CD4-positive, alpha-beta T cell treated with Interferon gamma for 1 hour (primary cell): ENCODE data around the gene JARID2.

ENCODE experiments used
- DNase-seq: peaks from one replicate; pipeline ENCODE4 v3.0.0-alpha.2; 2020

Gene JARID2

GRCh38 chr6:15500901-15501825 is 255.3 kb downstream of the JARID2 start:
- no peak for DNase-seq

GRCh38 chr6:15501826-15502445 is 256.1 kb downstream of the JARID2 start:
- DNase-seq: no peak

GRCh38 chr6:15502446-15503345 is 256.8 kb downstream of the JARID2 start:
- no peak for DNase-seq

- DNase-seq: no peak
Observed at GRCh38 chr6:15503346-15503680, 257.4 kb downstream of the JARID2 start.

- no peak for DNase-seq
Observed at GRCh38 chr6:15504040-15504495, 258.2 kb downstream of the JARID2 start.

- DNase-seq: no peak
Observed at GRCh38 chr6:15504581-15505350, 258.9 kb downstream of the JARID2 start.

- DNase-seq: no peak
Observed at GRCh38 chr6:15505463-15505918, 259.6 kb downstream of the JARID2 start.

- no peak for DNase-seq
Observed at GRCh38 chr6:15506066-15506465, 260.2 kb downstream of the JARID2 start.

- DNase-seq: no peak
Observed at GRCh38 chr6:15507221-15507620, 261.4 kb downstream of the JARID2 start.

- no peak for DNase-seq
Observed at GRCh38 chr6:15507746-15508145, 261.9 kb downstream of the JARID2 start.

GRCh38 chr6:15508441-15508871 is 262.6 kb downstream of the JARID2 start:
- DNase-seq: no peak

- no peak for DNase-seq
Observed at GRCh38 chr6:15508931-15509330, 263.1 kb downstream of the JARID2 start.

- no peak for DNase-seq
Observed at GRCh38 chr6:15509335-15509933, 263.6 kb downstream of the JARID2 start.

GRCh38 chr6:15510121-15510520 is 264.3 kb downstream of the JARID2 start:
- no peak for DNase-seq

GRCh38 chr6:15510536-15511247 is 264.8 kb downstream of the JARID2 start:
- DNase-seq: no peak

GRCh38 chr6:15511248-15512125 is 265.6 kb downstream of the JARID2 start:
- no peak for DNase-seq

- DNase-seq: no peak
Observed at GRCh38 chr6:15512126-15512525, 266.3 kb downstream of the JARID2 start.

- DNase-seq: no peak
Observed at GRCh38 chr6:15512721-15513120, 266.9 kb downstream of the JARID2 start.

- no peak for DNase-seq
Observed at GRCh38 chr6:15513131-15513771, 267.4 kb downstream of the JARID2 start.
